CD8-positive, alpha-beta memory T cell (primary cell): ENCODE data around the gene EPHA8. TPM values are rescaled to one million over a fixed set of nuclear protein-coding genes. Genes with fewer than 3 reads are reported as not detected.
A peak's percentile ranks its signal among the peaks of the same experiment; 100 is the strongest.

Experiments
- CTCF ChIA-PET: fragments of 350-600 bp; sonication (Branson Sonifier 250); formaldehyde crosslinking; loops from one replicate; lab custom pipeline; 2021; ENCODE audit warnings: antibody characterized with exemption; lab: Charles Lee
- POLR2A ChIA-PET: fragments of 350-600 bp; sonication (Branson Sonifier 250); formaldehyde crosslinking; loops from one replicate; lab custom pipeline; 2021; ENCODE audit warnings: antibody characterized with exemption; lab: Charles Lee
- DNase-seq, 5 donors: peaks; one replicate each; pipeline versions ENCODE4 v3.0.0 to v3.0.0-alpha.2; 2020 to 2022; ENCODE audit warnings: mixed read lengths in 1 of 5
- H3K27ac ChIP-seq: one replicate; pipeline ENCODE4 v1.7.0; 2013; ENCODE audit warnings: low read depth, mild to moderate bottlenecking, low read length, moderate library complexity
- H3K27me3 ChIP-seq: 2 replicates; pipeline ENCODE4 v1.7.0; 2013; ENCODE audit warnings: low read length, mild to moderate bottlenecking; ENCODE audit not compliant: insufficient read depth, poor library complexity, severe bottlenecking
- H3K36me3 ChIP-seq: 2 replicates; pipeline ENCODE4 v1.7.0; 2013; ENCODE audit warnings: mild to moderate bottlenecking, low read length, moderate library complexity; ENCODE audit not compliant: insufficient read depth
- H3K4me1 ChIP-seq: 2 replicates; pipeline ENCODE4 v1.7.0; 2013; ENCODE audit warnings: mild to moderate bottlenecking, low read length, moderate library complexity; ENCODE audit not compliant: insufficient read depth
- H3K4me3 ChIP-seq: 2 replicates; pipeline ENCODE4 v1.7.0; 2013; ENCODE audit warnings: mild to moderate bottlenecking, low read length
- H3K9me3 ChIP-seq: 2 replicates; pipeline ENCODE4 v1.7.0; 2013; ENCODE audit warnings: mild to moderate bottlenecking, low read length
- H3K27ac Mint-ChIP-seq, 8 donors: one replicate each; pipeline ENCODE4 v1.8.0; 2020 to 2021; ENCODE audit warnings: mixed read lengths in 8 of 8, mild to moderate bottlenecking in 6 of 8, inconsistent platforms in 3 of 8, moderate library complexity in 3 of 8
- H3K27me3 Mint-ChIP-seq, 2 donors: one replicate each; pipeline ENCODE4 v1.8.0; 2020 to 2021; ENCODE audit warnings: mixed read lengths in 2 of 2, mild to moderate bottlenecking in 1 of 2, moderate library complexity in 1 of 2
- H3K36me3 Mint-ChIP-seq, 3 donors: one replicate each; pipeline ENCODE4 v1.8.0; 2020 to 2021; ENCODE audit warnings: mixed read lengths in 3 of 3, inconsistent platforms in 1 of 3, mild to moderate bottlenecking in 1 of 3
- H3K4me1 Mint-ChIP-seq, 3 donors: one replicate each; pipeline ENCODE4 v1.8.0; 2020 to 2021; ENCODE audit warnings: mixed read lengths in 3 of 3, inconsistent platforms in 1 of 3, mild to moderate bottlenecking in 1 of 3
- H3K4me3 Mint-ChIP-seq, 7 donors: one replicate each; pipeline ENCODE4 v1.8.0; 2020 to 2021; ENCODE audit warnings: mixed read lengths in 7 of 7, mild to moderate bottlenecking in 6 of 7, moderate library complexity in 4 of 7, inconsistent platforms in 2 of 7
- H3K9me3 Mint-ChIP-seq, 5 donors: one replicate each; pipeline ENCODE4 v1.8.0; 2020 to 2022; ENCODE audit warnings: mixed read lengths in 5 of 5, mild to moderate bottlenecking in 3 of 5, moderate library complexity in 2 of 5, inconsistent platforms in 1 of 5
- polyA plus RNA-seq: library from polyadenylated mRNA; unstranded; fragments of 300-500 nt; fragmentation: Illumina TruSeq; gene quantifications from one replicate; pipeline ENCODE4 v1.2.3, GENCODE V29; 2021
- total RNA-seq, 2 experiments: library from RNA; stranded (reverse); gene quantifications; one replicate each; pipeline ENCODE4 v1.2.3, GENCODE V29; 2021

The EPHA8 gene
- total and polyA plus RNA-seq, 3 experiments from 2014 or later: not detected

DNA sequence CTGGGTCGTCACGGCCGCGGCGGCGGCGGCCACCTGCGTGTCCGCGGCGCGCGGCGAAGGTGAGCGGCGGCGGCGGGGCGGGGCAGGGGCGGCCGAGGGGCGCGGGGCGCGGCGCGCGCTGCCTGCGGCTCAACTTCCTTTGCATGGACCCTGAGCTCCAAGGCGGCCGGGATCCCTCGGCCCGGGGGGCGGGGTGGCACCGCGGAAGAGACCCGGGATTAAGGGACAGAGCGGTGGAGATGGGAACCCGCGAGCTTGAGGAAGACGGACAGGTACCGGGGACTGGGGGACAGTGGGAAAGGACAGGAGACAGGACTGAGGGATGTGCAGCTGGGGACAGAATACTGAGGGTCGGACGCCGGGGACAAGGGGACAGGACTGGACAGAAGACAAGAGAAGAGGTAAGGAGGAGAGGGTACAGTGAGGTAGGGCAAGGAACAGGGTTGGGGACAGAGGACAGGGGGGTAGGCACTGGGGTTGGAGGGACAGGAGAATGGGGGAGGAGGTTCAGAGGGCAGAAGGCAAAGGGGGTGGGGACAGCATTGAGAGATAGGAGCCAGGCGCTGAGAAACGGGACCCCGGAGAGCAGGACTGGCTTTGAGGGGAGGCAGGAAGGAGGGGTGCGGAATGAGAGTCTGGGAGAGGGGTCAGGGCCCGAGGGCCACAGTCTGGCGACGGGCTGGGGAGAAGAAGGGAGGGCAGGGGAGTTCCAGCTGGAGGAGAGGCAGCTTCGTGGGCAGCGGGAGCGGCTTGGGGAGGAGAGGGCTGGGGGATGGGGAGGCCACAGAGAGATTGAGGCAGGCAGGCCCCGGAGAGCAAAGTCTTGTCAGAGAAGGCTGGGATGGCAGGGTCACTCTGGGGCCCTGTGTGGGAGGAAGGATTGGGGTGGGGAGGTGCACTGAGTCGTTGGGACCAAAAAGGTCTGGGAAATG is 648 bp downstream of the EPHA8 start:
- H3K36me3 ChIP-seq: no peaks in the 10 kb centered on the region
- ChIA-PET POLR2A (no interaction called here), CTCF (no interaction called here)
- H3K4me1 Mint-ChIP-seq: peaks cover 2 to 4% (median 3%) of the 10 kb centered on the region in 3 donors
- H3K4me3 ChIP-seq: no peak overlapping the region
- no peak for DNase-seq
- H3K4me3 Mint-ChIP-seq: no peak overlapping the region
- peaks cover 49 to 54% of the 10 kb centered on the region in 2 donors for H3K27me3 Mint-ChIP-seq
- H3K27ac ChIP-seq: no peak overlapping the region
- H3K27me3 ChIP-seq: peaks cover 23% of the 10 kb centered on the region
- H3K36me3 Mint-ChIP-seq: no peaks in the 10 kb centered on the region
- H3K9me3 Mint-ChIP-seq: no peaks in the 10 kb centered on the region
- H3K4me1 ChIP-seq: no peaks in the 10 kb centered on the region
- no peaks in the 10 kb centered on the region for H3K9me3 ChIP-seq
- peak overlapping the region in 1 of 8 donors; percentile 47 for H3K27ac Mint-ChIP-seq

DNA sequence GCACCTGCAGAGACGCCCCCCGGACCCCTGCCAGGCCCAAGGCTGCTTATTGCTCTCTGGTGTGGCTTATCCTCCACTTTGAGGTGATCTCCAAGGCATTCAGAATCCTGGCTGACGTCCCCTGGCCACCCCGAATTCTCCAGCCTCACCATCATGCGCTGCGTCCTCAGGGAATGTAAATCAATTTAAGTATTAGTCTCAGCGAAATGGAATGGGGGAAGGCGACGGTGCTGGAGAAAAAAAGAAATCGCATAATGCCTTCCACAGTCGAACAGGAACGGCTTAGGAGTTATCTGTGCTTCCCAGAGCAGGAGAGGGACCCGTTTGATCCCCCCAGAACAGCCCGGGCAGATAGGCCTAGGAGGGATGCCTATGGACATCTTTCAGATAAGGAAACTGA is 2.9 kb downstream of the EPHA8 start:
- DNase-seq: no peak
- H3K27me3 ChIP-seq: peaks cover 20% of the 10 kb centered on the region
- Mint-ChIP-seq H3K27ac (no peak overlapping the region), H3K27me3 (peaks cover 35 to 36% of the 10 kb centered on the region in 2 donors), H3K4me3 (no peak overlapping the region), H3K9me3 (no peaks in the 10 kb centered on the region), H3K4me1 (peaks cover 2 to 4% (median 3%) of the 10 kb centered on the region in 3 donors), H3K36me3 (no peaks in the 10 kb centered on the region)
- no peak overlapping the region for H3K4me3 ChIP-seq
- no peaks in the 10 kb centered on the region for H3K9me3 ChIP-seq
- POLR2A ChIA-PET: no interaction called here
- CTCF ChIA-PET: no interaction called here
- no peak overlapping the region for H3K27ac ChIP-seq
- no peaks in the 10 kb centered on the region for H3K4me1 ChIP-seq
- no peaks in the 10 kb centered on the region for H3K36me3 ChIP-seq

DNA sequence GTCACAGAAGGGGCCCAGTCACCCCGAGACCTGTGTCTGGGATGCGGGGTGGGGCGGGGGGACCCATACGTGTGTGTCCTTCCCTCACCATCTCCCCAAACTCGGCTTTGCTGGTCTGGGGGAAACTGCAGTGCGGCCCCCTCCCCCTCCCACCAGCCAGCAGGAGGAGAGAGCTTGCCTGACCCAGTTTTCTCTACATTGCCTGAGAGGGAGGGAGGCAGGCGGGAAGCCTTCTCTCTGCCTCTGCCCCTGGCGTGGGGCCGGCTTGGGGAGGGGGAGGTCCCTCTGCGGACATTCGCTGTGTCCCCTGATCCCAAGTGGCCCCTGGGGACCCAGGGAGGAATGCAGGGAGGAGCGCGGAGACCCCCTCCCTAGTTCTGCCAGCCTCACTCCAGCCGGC is 3.9 kb downstream of the EPHA8 start:
- no peaks in the 10 kb centered on the region for H3K36me3 ChIP-seq
- Mint-ChIP-seq H3K27ac (no peak overlapping the region), H3K36me3 (no peaks in the 10 kb centered on the region), H3K27me3 (peaks cover 26 to 27% of the 10 kb centered on the region in 2 donors), H3K4me1 (peaks cover 2 to 4% (median 3%) of the 10 kb centered on the region in 3 donors), H3K9me3 (no peaks in the 10 kb centered on the region), H3K4me3 (no peak overlapping the region)
- no peaks in the 10 kb centered on the region for H3K4me1 ChIP-seq
- POLR2A ChIA-PET: no interaction called here
- no peaks in the 10 kb centered on the region for H3K9me3 ChIP-seq
- CTCF ChIA-PET: no interaction called here
- no peak overlapping the region for H3K27ac ChIP-seq
- DNase-seq: no peak
- H3K4me3 ChIP-seq: no peak overlapping the region
- H3K27me3 ChIP-seq: peaks cover 16% of the 10 kb centered on the region

- Histone ChIP-seq H3K27me3 (peaks cover 9% of the 10 kb centered on the region), H3K27ac (no peak overlapping the region), H3K9me3 (no peaks in the 10 kb centered on the region), H3K4me3 (no peak overlapping the region), H3K36me3 (no peaks in the 10 kb centered on the region), H3K4me1 (no peaks in the 10 kb centered on the region)
- H3K4me1 Mint-ChIP-seq: peaks cover 2 to 4% (median 3%) of the 10 kb centered on the region in 3 donors
- H3K27ac Mint-ChIP-seq: no peak overlapping the region
- ChIA-PET CTCF (interaction anchor here (1.3 kb wide), 1 partner anchor 74 kb away, joined by 3 read pairs; no protein-coding TSS in a partner anchor), POLR2A (no interaction called here)
- DNase-seq: no peak
- H3K27me3 Mint-ChIP-seq: peaks cover 19 to 23% of the 10 kb centered on the region in 2 donors
- H3K4me3 Mint-ChIP-seq: no peak overlapping the region
- H3K36me3 Mint-ChIP-seq: no peaks in the 10 kb centered on the region
- H3K9me3 Mint-ChIP-seq: no peaks in the 10 kb centered on the region
Measured at GRCh38 chr1:22567994-22568393, 4.7 kb downstream of the EPHA8 start.

GRCh38 chr1:22569269-22569668 is 6.0 kb downstream of the EPHA8 start:
- H3K27ac ChIP-seq: no peak overlapping the region
- H3K9me3 ChIP-seq: no peaks in the 10 kb centered on the region
- CTCF ChIA-PET: interaction anchor here (1.3 kb wide), 1 partner anchor 73 kb away, joined by 3 read pairs; no protein-coding TSS in a partner anchor
- no peak overlapping the region for H3K27ac Mint-ChIP-seq
- H3K36me3 Mint-ChIP-seq: no peaks in the 10 kb centered on the region
- H3K9me3 Mint-ChIP-seq: no peaks in the 10 kb centered on the region
- POLR2A ChIA-PET: no interaction called here
- H3K4me1 Mint-ChIP-seq: peaks cover 0 to 4% (median 3%) of the 10 kb centered on the region in 3 donors
- no peak overlapping the region for H3K4me3 Mint-ChIP-seq
- no peak overlapping the region for H3K4me3 ChIP-seq
- H3K4me1 ChIP-seq: no peaks in the 10 kb centered on the region
- H3K36me3 ChIP-seq: no peaks in the 10 kb centered on the region
- peaks cover 4% of the 10 kb centered on the region for H3K27me3 ChIP-seq
- no peak for DNase-seq
- H3K27me3 Mint-ChIP-seq: peaks cover 16 to 18% of the 10 kb centered on the region in 2 donors

- Mint-ChIP-seq H3K27ac (no peak overlapping the region), H3K4me1 (no peaks in the 10 kb centered on the region), H3K36me3 (no peaks in the 10 kb centered on the region), H3K9me3 (no peaks in the 10 kb centered on the region), H3K27me3 (peaks cover 9 to 11% of the 10 kb centered on the region in 2 donors), H3K4me3 (no peak overlapping the region)
- H3K9me3 ChIP-seq: no peaks in the 10 kb centered on the region
- no peaks in the 10 kb centered on the region for H3K4me1 ChIP-seq
- H3K4me3 ChIP-seq: no peak overlapping the region
- POLR2A ChIA-PET: no interaction called here
- H3K27me3 ChIP-seq: no peaks in the 10 kb centered on the region
- no peak overlapping the region for H3K27ac ChIP-seq
- CTCF ChIA-PET: no interaction called here
- no peak for DNase-seq
- no peaks in the 10 kb centered on the region for H3K36me3 ChIP-seq
Measured at GRCh38 chr1:22570140-22570909, 7.0 kb downstream of the EPHA8 start.

- Histone ChIP-seq H3K9me3 (no peaks in the 10 kb centered on the region), H3K36me3 (no peaks in the 10 kb centered on the region), H3K27me3 (no peaks in the 10 kb centered on the region), H3K27ac (no peak overlapping the region), H3K4me3 (no peak overlapping the region), H3K4me1 (no peaks in the 10 kb centered on the region)
- H3K36me3 Mint-ChIP-seq: no peaks in the 10 kb centered on the region
- ChIA-PET POLR2A (no interaction called here), CTCF (no interaction called here)
- peaks cover 1 to 11% of the 10 kb centered on the region in 2 donors for H3K27me3 Mint-ChIP-seq
- no peak overlapping the region for H3K4me3 Mint-ChIP-seq
- DNase-seq: no peak
- H3K9me3 Mint-ChIP-seq: no peaks in the 10 kb centered on the region
- no peak overlapping the region for H3K27ac Mint-ChIP-seq
- H3K4me1 Mint-ChIP-seq: no peaks in the 10 kb centered on the region
Measured at GRCh38 chr1:22572818-22573217, 9.5 kb downstream of the EPHA8 start.

- Histone ChIP-seq H3K4me1 (no peaks in the 10 kb centered on the region), H3K36me3 (no peaks in the 10 kb centered on the region), H3K27me3 (no peaks in the 10 kb centered on the region), H3K27ac (no peak overlapping the region), H3K9me3 (no peaks in the 10 kb centered on the region), H3K4me3 (no peak overlapping the region)
- Mint-ChIP-seq H3K4me1 (no peaks in the 10 kb centered on the region), H3K27ac (no peak overlapping the region), H3K4me3 (no peak overlapping the region), H3K36me3 (no peaks in the 10 kb centered on the region), H3K27me3 (peaks cover 1 to 11% of the 10 kb centered on the region in 2 donors), H3K9me3 (no peaks in the 10 kb centered on the region)
- POLR2A ChIA-PET: no interaction called here
- no peak for DNase-seq
- CTCF ChIA-PET: no interaction called here
Measured at GRCh38 chr1:22573237-22573636, 9.9 kb downstream of the EPHA8 start.
